HG03378 (cell line): Measurements from ENCODE around the gene GPRIN2.
"Not testable (repeated sequence)": the region's sequence is repeated elsewhere in the genome, so short reads cannot be mapped to it uniquely, and the experiment has no call there.

Experiments used
- ATAC-seq: cut with Tn5 transposase; IDR thresholded peaks from one replicate; pipeline ENCODE4 v1.9.1; 2021; ENCODE audit warnings: mild to moderate bottlenecking, moderate library complexity; ENCODE audit not compliant: unreplicated experiment

Gene GPRIN2

DNA sequence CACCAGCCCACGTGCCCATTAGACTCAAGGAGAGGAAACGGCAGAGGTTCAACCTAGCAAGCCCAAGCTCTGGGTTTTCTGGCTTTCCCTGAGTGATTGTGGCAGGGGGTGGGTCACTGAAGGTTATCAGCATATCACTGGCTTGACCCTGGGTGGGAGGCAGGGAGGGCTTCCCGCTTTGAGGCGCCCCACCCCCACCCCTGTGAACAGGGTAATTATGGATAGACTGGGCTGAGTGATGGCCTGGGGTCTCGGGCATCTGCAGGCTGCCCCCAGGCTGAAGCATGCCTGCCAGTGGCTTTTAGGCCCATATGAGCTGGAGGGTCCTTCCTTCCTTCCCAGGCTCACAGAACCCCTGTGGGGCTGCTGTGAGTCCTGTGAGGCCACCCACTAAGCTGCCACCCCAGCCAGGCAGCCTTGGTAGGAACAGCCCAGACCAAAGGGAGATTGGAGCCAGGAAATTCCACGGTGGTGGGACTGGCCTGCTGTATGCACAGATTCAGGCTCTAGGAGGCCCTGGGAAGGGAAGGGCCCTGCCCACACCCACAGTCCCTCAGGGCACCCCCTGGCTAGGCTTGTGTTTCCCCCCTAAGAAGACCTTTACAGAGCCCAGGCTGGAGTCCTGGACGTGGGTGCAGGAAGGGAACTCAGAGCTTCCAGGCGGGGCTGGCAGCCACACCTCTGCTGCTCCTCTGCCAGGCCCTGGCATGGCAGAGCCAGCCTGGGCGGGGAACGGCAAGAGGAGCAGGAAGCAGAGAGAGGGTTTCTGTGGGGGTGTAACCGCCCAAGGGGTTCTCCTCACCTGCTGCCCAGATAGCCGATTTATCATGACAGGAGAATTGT lies 33.1 kb downstream of the GPRIN2 start:
- no peak for ATAC-seq

DNA sequence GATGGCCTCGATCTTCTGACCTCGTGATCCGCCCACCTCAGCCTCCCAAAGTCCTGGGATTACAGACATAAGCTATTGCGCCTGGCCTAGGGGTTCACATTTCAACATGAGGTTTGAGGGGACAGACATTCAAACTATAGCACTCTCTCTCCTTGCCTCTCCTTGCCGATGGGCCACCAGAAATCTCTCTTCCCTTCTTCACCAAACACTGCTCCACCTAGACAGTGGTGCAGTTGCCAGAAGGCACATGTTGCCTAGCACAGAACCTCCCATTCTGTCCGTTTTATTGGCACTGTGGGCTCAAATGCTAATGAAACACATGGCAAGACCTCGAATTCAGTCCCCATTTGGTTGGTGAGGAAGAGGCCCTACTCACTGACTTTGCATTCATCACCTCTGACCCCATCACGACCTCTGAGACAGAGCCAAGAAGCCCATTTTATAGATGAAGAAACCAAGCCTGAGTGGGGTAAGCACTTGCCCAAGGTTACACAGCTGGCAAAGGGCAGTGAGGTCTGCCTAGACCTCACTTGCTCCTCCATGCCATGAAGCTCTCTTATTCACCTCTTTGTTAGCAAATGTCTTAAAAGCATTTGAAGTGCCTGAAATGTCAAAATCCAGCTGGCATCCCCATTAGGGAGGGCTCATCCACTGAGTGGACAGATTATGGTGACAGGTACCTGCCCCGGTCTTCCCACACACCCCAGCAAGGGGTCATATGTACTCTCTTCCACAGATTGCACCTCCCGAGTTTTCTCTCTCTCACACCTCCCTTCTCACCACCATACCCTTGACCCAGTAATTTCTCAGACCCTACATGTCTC lies 34.0 kb downstream of the GPRIN2 start:
- ATAC-seq, result no peak

DNA sequence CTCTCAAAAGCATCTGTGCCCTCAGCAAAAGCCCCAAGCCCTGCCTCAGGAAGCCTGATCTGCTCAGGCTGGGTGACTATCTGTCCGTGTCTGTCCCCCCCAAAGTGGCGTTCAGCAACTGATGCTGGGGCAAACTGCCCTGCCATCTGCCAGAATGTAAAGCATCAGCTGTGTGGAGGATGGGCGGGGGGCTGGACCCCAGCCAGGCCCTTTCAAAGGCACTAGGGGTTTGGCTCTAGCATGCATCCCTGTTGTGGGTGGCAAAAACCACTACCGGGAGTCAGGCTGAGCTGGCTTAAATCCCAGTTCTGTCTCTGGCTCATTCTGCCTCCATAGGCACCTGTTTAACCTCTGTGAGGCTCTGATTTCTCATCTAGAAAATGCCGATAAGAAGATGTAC lies 35.5 kb downstream of the GPRIN2 start:
- ATAC-seq, result no peak

DNA sequence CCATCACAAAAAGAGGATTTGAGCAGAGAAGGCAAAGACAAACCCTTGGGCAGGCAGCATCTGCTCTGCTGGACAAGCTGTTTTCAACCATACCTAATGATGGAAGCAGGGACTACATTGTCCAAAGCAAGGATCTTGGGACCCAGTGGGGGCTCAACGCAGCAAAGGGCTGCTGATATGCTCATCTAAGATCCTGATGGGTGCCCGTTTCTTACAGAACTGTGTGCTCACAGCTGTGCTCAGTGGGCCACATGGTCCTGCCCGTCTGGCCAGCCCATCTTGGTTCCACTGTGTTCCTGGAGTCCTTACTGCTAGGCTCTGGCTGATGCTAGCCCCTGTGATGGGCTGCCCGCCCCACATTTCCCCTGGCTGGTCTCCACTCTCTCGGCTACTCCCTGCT lies 36.1 kb downstream of the GPRIN2 start:
- no peak for ATAC-seq

DNA sequence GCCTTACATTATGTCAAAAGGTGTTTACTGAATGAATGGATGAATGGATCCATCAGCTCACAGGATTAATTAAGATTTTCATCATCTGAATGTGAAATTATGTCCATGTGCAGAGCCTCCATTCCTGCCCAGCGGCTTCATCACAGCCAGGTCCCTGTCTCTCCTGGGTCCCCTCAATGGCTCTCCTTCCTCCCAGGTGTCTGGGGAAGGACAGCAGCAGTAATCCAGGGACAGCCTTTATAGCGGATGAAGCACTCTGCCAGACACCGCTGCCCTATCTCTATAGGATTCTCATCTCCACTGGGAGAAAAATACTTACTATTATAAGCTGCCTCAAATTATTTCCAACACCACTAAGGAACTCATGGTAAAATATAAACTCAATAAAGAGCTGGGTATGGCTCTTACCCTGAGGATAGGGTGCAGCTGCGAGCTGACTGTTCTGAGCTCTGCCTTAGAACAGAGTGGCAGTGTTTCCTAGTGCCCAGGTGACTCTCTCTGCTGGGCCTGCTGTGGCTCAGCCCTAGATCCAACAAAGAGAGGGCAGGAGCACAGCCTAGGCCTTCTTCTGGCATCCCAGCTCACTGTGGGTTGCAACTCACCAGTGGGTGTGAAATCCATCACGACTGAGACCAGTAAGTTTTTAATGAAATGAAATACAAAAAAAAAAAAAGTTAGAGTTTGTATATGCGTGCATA lies 38.3 kb downstream of the GPRIN2 start:
- ATAC-seq, result no peak

DNA sequence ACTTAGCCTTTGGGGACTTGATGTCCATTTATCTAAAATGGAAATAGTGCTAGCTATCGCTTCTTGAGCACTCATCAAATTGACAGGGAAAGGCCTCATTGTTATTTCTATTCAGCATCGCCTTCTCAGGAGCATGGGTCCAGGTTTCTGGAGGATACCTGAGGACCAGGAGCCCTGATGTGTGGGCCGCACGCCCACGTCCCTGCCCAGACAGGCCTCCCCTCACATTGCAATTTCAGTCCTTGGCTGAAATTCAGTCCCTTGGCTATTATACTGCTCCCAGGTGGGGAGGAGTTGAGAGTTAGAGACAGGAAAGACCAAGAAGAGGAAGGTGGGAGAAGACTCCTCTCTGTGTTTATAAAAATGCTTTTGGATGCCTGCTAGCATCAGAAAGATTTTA lies 38.9 kb downstream of the GPRIN2 start:
- ATAC-seq, result no peak

DNA sequence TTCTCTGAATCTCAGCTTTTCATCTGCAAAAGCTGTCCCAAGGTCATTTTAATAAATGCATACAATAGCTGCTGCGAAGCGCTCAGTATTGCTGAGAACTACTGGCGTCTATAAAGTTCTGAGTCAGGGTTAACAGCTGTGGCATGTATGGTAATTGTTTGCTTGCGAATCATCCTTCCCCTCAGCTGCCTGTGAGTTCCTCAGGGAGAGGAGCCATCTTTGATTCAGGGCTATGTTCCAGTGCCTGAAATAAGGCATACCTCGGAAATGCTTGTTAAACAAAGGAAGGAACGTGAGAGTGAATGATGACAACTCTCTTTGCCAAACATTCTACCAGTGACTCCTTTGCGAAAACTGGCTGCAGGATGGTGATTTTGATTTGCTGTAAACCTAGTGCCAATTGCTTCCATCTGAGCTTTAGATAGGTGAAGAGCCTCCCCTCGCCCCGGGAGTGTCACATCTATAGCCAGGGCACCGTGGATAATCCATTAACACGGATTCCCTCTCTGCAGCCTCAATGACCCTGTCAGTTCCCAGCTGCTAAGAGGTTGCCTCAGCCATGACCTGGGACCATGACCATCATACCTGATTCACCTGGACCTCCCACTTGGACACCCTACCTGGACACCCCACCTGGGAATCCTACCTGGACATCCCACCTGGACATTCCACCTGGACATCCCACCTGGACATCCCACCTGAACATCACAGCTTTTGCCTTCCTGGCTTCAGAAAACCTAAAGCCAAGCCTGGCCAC lies 39.6 kb downstream of the GPRIN2 start:
- no peak for ATAC-seq

DNA sequence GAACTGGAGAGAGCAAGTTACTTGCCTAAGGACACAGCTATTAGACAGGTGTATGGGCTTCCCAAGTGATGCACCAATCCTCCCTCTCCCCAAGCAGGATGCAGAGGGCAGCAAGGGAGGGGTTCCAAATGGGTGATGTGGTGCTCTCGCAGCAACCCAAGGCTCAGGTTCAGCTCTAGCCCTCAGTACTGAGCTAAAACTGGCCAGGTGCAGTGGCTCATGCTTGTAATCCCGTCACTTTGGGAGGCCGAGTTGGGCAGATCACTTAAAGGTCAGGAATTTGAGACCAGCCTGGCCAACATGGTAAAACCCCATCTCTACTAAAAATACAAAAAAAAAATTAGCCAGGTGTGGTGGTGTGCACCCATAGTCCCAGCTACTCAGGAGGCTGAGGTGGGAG lies 40.7 kb downstream of the GPRIN2 start:
- ATAC-seq, result no peak

DNA sequence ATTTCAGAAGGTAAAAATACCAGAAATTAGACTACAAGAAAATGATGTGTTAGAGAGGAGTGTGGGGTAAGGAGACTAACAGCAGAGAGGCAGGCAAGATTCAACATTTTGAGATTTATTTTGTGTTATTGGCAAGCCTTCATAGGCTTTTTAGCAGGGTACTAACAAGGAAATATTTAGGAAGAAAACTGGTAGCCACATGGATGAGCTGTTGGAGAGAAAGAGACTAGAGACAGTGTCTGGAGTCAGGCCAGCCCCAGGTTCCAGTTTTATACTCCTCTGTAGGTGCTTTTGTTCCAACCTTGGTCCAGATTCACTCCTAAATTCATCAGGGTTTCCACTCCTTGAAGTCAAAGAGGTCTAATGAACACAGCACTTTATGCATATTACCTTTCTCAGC lies 41.1 kb downstream of the GPRIN2 start:
- ATAC-seq, result no peak

DNA sequence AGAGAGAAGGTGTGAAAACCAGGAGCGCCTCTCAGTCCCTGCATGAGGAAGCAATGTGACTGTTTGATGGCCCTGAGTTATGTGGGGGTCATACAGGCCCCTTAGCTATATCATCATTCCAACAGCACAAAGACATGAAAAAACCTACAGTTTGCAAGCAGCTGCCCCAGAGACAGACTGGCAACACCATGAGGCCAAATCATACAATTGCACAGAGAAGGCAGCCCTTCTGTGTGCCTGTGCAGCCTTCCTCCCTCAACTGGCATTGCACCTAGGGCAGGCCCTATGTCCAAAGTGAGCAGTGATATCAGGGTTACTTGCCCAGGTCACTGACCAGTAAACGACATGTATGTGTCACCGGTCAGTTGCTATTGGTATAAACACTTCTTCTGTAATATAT lies 41.6 kb downstream of the GPRIN2 start:
- ATAC-seq, result no peak

DNA sequence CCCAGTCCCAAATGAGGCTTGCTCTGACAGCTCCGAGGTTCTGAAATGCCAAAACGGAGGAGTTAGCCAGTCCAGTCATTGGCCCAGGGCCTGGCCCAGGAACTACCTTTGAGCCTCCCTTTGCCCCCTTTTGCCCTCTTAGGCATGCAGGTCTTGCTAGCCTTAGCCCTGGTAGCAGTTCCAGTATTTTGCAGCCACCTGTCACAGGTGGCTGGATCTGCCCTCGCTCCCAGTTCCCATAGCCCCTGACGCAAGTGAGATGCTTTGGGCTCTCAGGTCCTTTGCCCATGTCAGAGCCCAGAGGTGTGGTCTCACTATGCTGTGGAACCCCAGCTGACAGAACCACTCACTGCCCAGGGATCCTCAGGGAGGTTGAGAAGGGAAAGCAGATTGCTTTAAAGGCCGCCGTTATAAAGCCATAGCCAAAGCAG lies 42.0 kb downstream of the GPRIN2 start:
- no peak for ATAC-seq

DNA sequence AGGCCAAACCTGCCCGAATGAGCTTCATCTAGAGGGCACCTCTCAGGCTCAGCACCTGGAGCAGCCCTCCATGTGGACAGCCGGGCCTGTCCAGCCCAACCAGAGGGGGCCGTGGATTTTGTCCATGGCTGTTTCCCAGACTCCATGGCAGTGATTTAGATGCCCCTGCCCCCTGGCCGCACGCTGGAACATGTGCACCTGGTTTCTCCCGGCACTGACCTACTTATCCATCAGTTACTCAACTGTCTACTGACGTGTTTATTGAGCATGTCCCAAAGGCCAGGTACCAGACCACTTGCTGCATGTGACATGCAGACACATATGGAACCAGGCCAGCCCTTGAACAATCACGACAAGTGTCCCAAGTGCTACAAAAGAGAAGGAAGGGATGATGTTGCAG lies 43.1 kb downstream of the GPRIN2 start:
- ATAC-seq, result not testable (repeated sequence)

DNA sequence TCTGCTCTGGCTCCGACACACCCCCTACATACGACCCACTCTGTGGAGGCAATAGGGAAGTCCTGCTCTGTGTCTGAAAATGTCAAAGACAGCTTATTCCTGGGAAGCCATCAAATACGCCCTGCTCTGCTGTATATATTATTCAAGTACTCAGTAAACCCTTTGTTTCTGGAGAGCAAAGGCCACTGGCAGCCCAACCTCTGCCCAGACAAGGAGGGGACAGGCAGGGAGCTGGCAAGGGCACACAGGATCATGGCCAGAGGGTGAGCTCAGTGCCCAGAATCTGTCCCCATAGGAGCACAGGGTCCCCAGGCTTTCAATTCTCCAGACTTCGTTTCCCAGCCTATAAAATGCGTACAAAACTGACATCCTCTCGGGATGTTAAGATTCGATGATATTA lies 43.7 kb downstream of the GPRIN2 start:
- not testable (repeated sequence) for ATAC-seq

DNA sequence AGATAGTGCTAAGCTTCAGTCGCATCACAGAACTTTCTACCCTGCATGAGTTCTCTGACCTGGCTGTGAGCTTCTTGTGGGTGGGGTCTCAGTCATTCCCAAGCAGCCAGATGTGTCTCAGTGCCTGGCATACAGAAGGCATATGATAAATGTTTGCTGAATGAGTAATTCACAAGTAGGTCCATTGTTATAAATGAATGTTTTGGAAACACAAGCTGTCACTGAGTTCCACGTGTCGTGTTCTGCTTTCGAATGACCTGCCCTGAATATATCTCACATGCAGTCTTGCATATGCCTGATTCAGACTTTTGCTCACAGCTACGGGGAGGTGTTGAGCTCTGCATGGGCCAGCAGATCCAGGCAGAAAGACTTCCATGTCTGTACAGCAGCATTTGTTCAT lies 44.5 kb downstream of the GPRIN2 start:
- not testable (repeated sequence) for ATAC-seq
